ENCODE results near the gene IFITM2.

DNA sequence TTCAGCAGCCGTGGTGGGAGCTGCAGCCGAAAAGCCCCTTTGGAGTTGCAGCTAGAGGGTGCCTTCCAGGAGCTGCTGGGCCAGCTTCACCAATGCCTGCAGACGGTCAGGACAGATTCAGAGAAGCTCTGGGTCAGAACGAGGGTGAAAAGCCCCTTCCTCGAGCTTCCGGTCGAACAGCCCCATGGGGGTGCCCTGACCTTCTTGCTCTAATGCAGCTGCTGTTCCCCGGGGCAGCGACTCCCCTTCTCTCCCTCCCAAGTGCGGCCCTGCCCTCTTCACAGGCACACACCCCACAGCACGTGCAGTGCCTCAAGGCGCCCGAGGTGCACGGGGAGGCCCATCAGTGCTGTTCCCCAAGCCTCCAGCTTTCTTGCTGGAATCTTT, 22.7 kb downstream of the IFITM2 start:
- no peak for TF ChIP-seq POLR2AphosphoS5 (IDR thresholded peaks at IDR 0.05; ENCODE audit: low read depth, low read length)
- no peak for TF ChIP-seq POLR2A (IDR thresholded peaks at IDR 0.05; ENCODE audit: low read depth, low read length)
- TF ChIP-seq TAF1 (IDR thresholded peaks at IDR 0.05; ENCODE audit: low read depth, low read length), result no peak

Data from GM12891 (cell line).